ENCODE measurements around the gene SORL1.
A peak's percentile ranks its signal among the peaks of the same experiment; 100 is the strongest.
"Not testable (repeated sequence)": the region's sequence is repeated elsewhere in the genome, so short reads cannot be mapped to it uniquely, and the experiment has no call there.

Gene SORL1

DNA sequence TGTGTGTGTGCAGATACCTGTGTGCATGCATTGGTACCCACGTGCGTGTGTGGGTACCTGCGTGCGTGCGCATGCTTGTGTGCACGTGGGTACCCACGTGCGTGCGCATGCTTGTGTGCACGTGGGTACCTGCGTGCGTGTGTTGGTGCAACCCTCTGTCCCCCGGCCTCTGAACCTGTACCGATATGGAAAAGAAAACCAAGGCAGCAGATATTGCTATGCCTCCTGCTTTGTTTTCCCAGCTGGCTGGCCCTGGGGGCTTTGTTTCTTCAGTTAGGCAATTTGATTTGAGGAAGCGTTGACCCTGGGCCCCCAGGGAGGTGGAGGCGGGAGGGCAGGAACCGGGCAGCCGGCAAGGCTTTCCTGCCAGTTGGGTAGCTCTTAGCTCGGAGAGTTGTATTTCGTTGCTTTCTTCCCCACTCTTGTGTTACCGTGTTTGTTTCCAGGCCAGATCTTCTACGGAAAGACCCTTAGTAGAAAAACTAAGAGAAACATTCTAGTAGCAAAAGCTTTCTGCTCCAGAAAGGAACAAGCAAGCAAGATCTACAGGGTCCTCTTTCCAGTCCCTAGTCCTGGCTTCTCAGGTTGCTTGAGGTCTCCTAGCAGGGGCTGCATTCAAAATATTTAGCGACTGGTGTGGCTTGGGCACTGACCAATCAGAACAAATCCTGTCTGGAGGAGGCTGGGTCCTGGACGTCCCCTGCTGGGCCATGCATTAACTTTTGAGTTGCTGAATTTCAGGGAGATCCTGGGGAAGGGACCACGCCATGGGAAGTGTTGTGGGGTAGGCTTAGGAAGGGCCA, 27.0 kb downstream of the SORL1 start:
- DNase-seq = peak; percentile 73

GRCh38 chr11:121479698-121480238, 27.7 kb downstream of the SORL1 start:
- DNase-seq = no peak

GRCh38 chr11:121481484-121482230, 29.5 kb downstream of the SORL1 start:
- DNase-seq = not testable (repeated sequence)

DNA sequence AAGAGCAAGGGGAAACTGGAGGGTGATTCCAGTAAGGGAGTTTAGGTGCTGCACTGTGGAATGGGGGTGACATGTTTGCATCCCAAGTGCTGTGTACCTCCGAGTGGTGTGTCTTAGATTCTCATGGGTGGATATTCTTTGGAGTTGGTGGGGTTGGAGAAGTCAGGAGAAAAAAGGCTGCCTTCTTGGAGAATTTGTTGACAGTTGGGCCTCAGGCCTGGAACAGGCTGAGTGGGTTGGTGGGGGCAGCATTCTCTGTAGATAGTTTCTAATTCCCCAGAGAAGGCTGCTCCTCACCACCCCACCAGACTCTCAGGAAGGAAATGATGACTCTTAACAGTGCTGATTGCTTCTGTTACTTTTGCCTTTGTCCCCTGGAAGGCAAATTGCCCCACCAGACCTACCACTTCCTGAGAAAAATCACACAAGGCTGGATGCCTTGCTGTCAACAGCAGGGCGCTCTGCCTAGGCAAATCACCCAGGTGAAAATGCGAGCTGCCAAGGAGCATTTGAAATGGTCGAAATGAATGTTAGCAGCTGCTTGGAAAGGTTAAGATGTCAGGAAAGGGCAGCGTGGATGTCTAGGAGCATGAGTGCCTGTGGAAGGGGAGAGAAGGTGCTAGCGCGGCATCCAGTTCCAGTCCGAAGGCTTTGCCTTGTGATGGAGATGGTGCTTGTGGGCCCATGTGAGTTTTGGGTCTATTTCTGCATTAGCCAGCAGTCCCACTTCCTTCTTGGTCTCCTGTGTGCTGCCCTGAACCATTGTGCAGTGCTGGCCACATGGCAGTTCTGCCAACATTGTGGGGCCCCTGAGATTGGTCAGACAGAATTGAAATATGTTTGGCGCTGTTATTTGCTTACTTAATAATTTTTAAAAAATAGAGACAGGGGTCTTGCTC, 30.4 kb downstream of the SORL1 start:
- DNase-seq = peak; percentile 82

- DNase-seq = no peak
Observed at GRCh38 chr11:121483805-121484480, 31.8 kb downstream of the SORL1 start.

DNA sequence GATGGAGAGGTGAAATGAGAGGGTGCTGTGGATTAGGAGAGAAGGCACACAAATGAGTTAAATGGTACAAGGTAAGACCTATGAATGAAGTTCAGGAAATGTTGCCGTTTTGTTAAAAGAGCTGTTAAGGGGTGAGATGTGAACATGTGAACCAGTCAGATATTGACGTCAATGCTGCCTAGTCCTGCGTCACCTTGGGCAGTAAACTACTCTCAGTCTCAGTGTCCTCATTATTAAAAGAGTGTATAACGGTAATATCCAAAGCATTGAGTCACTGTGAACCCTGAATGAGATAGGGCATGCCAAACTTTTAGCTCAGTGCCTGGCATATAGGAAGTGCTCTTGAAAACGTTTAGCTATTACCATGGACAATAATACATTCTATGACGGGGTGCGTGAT, 33.1 kb downstream of the SORL1 start:
- no peak for DNase-seq

GRCh38 chr11:121486054-121486453, 33.9 kb downstream of the SORL1 start:
- DNase-seq = no peak

DNA sequence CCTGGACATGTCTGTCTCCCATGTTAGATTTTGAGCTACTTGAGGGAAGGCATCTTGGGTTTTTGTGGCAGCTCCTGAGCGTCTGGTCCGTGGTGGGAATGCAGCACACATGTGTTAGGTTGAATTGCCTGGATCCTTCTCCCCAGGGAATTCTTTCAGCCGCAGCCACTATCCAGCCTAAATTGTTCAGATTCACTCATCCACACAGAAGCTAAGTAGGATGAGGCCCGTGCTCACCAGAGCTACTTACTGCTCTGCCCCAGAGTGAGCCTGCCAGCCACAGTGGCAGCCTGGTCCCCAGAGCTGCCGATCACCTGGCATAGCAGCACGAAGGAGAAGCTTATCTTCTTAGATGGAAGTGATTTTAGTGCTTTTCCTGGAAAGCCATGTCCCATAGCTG, 35.1 kb downstream of the SORL1 start:
- no peak for DNase-seq

DNA sequence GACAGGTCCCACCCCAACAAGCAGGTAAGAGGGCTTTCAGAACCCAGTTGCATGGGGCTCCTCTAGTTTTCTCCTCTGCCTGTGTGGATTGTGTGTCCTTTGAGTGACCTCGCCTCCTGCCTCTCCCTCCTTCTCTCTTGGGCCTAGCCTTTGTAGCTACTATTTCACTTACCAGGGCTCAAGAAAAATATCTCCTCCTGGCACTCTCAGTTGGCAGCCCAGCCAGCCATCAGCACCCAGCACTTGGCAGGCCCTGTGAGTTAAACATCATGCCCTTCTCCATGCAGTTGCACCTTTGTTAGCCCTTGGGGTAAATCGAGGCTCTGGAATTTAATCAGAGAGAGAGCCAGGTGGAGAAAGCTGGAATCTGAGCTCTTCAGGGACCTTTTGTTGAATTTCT, 36.1 kb downstream of the SORL1 start:
- DNase-seq = no peak

GRCh38 chr11:121488641-121489040, 36.5 kb downstream of the SORL1 start:
- DNase-seq = no peak

- no peak for DNase-seq
Observed at GRCh38 chr11:121489823-121490222, 37.7 kb downstream of the SORL1 start.

GRCh38 chr11:121494355-121495099, 42.4 kb downstream of the SORL1 start:
- no peak for DNase-seq

DNA sequence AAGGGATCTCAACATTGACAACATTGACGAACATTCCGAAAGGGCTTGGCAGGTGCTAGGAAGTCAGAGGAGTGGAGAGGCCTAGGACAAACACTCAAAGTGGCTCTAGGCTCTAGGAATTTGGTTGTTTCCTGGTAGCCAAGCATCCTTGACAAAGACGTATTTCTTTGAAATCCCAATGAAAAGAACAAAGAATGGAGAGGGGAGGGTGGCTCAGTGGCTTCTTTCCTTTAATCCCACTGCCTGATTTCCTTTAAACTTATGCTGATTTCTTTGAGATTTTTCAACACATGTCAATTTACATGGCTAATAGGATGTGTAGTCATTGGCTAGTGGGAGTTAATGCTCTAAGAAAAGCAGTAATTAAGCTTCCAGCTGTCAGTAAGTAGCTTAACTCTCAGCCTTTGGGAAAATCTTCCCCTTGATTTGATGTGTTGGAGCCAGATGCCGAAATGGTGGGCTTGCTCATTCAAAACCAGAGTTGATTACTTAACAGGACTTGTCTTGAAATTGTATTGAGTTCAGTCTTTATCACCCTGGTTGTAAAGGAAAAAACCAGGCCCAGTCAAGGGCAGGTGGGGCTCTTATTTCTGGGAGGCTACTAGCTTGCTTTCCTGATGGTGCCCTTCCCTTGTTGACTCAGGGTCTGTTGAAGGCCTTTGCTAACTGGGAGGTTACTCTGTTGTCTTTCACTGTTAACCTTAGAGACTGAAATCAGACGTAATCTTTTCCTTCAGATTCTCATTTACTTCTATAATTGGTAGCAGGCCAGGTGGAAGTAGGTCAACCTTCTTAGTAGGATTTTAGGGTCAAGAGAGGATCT, 45.3 kb downstream of the SORL1 start:
- DNase-seq = no peak

DNA sequence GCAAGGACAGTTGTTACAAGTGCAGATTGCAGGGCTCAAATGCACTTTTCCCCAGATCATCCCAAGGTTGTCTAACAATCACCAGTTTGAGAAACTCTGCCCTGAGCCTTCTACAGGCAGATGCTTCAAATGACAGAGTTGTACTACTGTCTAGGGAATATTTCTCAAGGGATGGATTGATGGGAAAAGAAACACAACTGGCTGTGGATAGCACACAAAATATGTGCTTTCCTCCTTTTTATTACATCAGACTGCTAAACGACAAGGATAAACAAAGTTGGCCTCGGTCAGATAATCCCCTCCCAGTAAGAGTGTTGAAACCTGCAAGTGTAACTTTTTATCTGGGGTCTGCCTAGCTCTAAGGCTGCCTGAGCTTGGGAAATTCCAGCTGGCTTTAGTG, 47.3 kb downstream of the SORL1 start:
- DNase-seq = no peak

DNA sequence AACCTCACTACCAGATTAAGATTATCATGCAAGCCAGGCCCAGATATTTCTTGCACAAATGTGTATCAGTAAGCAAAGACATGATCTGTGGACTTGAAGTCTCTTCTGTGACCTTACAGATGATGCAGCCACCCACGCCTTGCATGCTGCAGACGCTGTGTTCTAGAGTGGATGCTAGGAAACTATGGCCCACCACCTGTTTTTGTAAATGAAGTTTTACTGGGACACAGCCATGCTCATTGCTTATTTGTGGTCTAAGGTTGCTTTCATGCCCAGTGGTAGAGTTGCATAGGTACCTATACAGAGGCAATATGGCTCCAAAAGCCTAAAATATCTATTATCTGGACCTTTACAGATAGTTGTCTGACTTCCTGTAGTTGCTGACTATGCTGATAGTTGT, 48.2 kb downstream of the SORL1 start:
- DNase-seq = no peak

DNA sequence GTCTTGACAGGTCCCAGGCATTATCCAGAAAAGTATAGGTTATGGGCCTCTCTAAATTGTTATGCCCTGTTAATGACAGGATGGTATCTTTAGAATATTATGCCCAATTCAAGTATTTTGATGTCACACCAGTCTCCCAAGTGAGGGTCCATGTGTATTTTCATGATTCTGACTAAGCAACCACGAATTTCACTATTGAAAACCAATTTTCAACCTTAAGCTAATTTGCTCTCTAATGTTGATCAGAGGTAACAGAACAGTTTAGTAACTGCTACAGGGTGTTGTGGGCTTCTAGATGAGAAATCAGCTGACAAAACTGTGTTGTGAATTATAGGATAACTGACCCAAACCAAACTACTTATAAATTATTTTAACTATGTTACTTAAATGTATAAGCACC, 48.6 kb downstream of the SORL1 start:
- no peak for DNase-seq

- DNase-seq = no peak
Observed at GRCh38 chr11:121503051-121503450, 50.9 kb downstream of the SORL1 start.

DNA sequence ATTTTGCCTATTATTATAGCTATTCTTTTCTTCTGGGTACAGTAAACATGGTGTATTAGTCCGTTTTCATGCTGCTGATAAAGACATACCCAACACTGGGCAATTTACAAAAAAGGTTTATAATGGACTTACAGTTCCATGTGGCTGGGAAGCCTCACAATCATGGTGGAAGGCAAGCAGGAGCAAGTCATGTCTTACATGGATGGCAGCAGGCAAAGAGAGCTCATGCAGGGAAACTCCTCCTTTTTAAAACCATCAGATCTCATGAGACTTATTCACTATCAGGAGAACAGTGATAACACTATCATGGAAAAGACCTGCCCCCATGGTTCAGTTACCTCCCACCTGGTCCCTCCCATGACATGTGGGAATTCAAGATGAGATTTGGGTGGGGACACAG, 54.1 kb downstream of the SORL1 start:
- DNase-seq = not testable (repeated sequence)

- DNase-seq = no peak
Observed at GRCh38 chr11:121508449-121508848, 56.3 kb downstream of the SORL1 start.

DNA sequence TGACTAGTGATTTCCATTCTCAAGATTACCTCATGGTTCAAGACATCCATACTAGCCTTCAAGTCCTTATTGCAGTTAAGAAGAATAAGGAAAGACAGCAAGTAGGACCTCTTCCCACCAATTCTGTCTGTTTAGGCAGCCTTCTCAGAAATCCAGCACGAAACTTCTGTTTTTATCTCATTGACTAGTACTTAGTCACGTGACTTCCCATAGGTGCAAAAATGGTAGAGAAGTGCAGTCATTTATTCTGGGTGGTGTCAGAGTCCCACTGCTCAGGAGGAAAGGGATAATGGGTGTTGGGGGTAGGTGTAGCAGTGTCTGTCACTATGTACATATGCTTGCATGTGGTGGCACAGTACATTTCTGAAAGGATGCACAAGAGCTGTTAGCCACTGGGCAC, 58.3 kb downstream of the SORL1 start:
- DNase-seq = no peak

Measured in islet precursor cell (in vitro differentiated cells).